Nucleus accumbens (tissue), 56 donors: ENCODE measurements around the gene WNT3A.

Experiments
- DNase-seq, 56 donors: peaks; one replicate each; lab custom pipeline; 2025; lab: John Stamatoyannopoulos, UW

Gene WNT3A

GRCh38 chr1:227998374-227999055 lies 8.3 kb upstream of the WNT3A start:
- no peak for DNase-seq

GRCh38 chr1:227999056-227999930 lies 7.5 kb upstream of the WNT3A start:
- DNase-seq = peak in 25 of 56 donors; percentile 2 to 58 (median 17)

- DNase-seq = no peak
These were observed 6.4 kb upstream of the WNT3A start for GRCh38 chr1:228000416-228000815.

- no peak for DNase-seq
These were observed 5.8 kb upstream of the WNT3A start for GRCh38 chr1:228000836-228001563.

- DNase-seq = no peak
These were observed 4.9 kb upstream of the WNT3A start for GRCh38 chr1:228001738-228002535.

- DNase-seq = no peak
These were observed 4.0 kb upstream of the WNT3A start for GRCh38 chr1:228002792-228003191.

GRCh38 chr1:228003461-228004330 lies 3.1 kb upstream of the WNT3A start:
- no peak for DNase-seq

GRCh38 chr1:228004331-228004855 lies 2.4 kb upstream of the WNT3A start:
- DNase-seq = no peak

GRCh38 chr1:228004856-228005462 lies 1.8 kb upstream of the WNT3A start:
- peak in 7 of 56 donors; percentile 18 to 38 (median 24) for DNase-seq

- no peak for DNase-seq
These were observed 1.2 kb upstream of the WNT3A start for GRCh38 chr1:228005511-228006033.

GRCh38 chr1:228006034-228006785 lies 588 bp upstream of the WNT3A start:
- DNase-seq = no peak

GRCh38 chr1:228007049-228007800 lies 427 bp downstream of the WNT3A start:
- DNase-seq = no peak

GRCh38 chr1:228007801-228008341 lies 1.1 kb downstream of the WNT3A start:
- no peak for DNase-seq

- no peak for DNase-seq
These were observed 1.8 kb downstream of the WNT3A start for GRCh38 chr1:228008391-228009115.

- no peak for DNase-seq
These were observed 2.5 kb downstream of the WNT3A start for GRCh38 chr1:228009116-228009827.
